ENCODE data around the gene CLIC5.

Gene CLIC5

DNA sequence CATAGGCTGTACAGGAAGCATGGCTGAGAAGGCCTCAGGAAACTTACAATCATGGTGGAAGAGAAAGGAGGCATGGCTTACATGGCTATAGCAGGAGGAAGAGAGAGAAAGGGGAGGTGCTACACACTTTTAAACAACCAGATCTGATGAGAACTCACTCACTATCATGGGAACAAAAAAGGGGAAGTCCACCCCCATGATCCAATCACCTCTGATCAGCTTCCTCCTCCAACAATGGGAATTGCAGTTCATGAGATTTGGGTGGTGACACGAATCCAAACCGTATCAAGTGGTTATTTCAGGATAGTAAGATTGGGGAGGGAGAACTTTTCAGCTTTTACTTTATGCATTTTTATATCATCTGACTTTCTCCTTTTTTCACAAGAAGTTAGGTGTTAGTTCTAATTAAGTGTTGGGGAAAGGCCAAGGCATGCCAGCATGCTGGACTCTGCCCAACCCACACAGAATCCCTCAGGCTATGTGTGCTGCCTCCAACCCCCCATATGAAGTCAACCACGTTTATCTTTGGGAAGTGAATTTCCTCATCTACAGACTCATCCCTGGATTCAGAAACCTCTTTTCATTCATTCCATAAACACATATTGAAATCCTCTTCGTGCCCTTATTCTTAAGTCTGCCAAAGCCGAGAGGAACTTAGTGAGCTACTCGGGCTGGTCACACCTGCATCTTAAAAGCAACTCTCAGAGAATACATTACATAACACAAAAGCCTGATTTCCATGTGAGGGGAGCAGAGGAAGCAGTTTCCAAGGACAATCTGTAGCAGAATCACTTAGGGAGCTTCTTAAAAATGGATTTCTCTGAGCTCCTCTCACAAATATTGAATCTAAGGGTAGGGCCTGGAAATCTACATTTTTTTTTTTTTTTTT lies 16.7 kb upstream of the CLIC5 start:
- no peak for DNase-seq

DNA sequence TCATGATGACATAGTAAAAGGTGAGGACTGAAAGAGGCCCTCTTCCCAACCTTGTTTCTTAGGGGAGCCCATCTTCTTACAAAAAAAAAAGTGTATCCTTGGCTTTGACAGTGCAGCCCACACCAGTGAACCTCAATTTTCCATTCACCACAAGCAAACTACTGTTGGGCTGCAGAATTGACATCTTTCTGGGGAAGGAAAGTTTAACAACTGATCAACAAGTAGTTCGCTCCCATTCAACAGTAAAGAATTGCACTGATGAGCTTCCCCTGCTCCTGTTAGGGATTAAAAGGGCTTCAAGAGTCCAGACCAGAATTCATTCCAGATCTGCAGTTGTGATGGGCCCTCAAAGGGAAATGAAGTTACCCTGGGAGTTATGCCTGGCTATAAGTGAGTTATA lies 13.9 kb upstream of the CLIC5 start:
- DNase-seq: no peak

DNA sequence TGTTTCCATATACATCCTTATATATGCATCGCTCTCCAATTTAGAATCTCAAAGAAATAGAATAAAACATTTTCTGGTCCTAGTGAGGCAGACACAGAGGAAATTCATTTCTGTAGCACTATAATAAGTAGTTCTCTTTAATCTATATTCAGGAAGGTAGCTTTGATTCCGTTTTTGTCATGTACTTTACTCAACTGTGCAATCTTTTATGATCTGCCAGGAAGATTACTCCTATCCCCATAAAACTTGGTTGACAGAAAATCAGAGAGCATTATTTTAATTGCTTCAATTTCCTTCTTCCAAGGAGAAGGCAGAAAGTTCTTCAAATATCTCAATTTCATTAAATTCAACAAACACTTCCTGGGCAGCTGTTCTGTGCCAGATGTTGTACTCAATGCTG lies 10.6 kb upstream of the CLIC5 start:
- DNase-seq: no peak

DNA sequence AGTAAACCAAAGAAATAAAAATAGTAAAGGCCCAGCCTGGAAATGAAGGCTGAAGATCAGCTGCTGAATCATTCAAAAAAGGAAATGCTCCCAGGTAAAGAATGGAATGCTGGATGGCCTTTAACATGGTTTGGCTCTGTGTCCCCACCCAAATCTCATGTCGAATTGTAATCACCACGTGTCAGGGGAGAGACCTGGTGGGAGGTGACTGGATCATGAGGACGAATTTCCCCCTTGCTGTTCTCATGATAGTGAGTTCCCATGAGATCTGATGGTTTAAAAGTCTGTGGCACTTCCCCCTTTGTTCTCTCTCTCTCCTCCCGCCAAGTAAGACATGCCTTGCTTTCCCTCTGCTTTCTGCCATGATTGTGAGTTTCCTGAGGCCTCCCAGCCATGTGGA lies 9.9 kb upstream of the CLIC5 start:
- DNase-seq: no peak

DNA sequence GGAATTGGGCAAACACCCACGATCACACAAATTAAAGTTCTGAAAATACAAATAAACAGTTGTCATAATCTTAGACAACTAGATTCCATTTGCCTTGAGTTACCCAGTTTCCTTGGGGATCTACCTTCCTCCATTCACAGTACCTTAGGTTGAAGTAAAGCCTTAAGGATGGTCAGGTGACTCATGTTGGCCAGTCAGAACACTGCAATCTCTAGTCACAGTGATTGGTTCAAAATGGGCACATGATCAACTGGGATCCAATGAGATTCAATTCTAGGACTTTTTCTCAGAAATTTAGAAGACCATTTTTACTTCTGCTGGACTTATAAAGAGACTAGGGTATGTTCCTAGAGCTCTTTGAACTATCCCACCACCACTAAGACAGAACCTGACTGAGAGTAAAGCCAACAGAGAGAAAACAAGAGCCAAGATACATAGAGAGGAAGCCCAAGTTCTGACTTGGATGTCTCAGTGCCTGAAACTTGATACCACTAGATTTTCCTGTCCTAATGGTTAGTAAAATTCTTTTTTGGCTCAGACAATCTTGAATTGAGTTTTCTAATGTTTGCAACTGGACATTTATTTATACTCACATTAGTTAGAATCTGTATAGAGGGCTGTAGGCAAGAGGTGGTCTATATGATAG lies 8.6 kb upstream of the CLIC5 start:
- no peak for DNase-seq

DNA sequence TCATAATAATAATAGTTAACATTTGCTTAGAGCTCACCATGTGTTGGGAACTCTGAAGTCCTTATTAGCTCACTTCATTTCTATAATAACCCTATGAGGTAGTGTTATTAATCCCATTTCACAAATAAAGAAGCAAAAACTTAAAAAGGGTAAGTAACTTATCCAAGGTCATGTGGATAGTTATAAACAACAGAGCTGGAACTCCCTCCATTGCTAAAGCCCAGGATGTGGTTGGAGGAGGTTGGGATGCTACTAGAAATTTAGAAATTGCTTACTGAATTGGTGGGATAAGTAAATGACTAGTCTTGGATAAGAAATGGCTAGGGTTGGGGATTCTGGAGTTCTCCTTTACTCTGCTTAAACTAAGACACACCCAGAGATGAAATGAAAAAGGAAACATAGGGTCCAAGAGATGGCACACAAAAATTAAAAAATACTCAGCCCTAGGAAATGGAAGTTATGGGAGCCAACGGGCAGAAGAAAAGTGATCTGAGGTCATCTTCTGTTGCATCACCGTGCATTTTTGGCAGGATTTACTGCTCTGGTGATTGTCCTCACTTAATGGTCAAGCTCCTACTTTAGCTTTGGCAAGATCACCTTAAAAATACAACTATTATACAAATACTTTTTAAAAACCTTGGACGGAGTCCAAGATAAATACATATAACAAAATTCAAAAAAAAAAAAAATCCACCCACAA lies 7.7 kb upstream of the CLIC5 start:
- DNase-seq: no peak

DNA sequence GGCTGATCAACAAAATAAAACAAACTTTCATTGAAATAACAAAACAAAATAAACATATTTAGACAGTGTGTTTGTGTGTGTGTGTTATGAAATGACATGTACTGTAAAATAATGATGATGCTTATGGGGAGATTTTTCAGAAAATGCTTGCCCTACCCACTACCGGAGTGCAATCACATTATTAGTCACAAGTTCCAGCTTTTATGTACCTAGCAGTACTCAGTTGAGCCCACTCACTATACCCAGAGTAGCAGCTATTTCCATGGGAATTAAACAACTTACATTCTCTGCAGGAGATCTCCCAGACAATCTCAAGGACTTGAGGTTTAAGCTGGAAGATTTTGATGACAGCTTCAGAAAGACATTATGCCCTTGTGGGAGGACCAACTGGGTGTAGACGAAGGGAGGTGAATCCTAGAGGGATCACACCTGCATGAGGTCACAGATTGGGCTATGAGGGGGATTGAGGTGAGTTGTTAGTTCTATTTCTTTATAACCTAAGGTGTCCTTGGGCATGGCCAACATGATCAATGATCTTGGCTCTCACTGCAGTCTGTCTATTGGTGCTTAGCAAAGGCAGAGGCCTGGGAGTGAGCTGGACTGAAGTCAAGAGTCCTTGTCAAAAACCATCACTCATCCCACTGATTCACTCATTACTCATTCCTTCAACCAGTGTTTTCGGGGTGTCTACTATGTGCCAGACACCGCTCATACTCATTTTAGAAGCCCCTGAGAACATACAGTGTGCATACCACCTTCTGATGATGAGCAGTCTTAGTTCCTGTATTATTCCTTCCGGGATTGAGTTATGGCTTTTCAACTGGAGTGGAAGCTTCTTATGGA lies 6.7 kb upstream of the CLIC5 start:
- DNase-seq: no peak

DNA sequence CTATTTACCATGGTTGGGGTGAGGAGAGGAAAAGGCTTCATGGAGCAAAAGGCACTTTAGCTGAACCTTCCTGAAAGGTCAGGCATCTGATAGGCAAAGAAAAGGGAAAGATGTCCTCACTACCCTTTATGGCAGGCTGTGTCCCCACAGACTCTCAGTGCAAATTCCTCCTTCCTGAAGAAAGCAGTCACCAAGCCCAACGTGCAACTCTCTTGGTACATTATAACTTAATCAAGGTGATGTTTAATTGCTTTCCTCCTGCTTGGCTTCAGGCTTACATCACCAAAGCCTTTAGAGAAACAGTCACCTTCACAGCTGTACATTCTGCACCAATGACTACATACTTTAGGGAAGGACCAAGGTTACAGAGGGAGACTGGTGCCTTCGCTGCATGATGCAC lies 2.1 kb upstream of the CLIC5 start:
- DNase-seq: no peak

DNA sequence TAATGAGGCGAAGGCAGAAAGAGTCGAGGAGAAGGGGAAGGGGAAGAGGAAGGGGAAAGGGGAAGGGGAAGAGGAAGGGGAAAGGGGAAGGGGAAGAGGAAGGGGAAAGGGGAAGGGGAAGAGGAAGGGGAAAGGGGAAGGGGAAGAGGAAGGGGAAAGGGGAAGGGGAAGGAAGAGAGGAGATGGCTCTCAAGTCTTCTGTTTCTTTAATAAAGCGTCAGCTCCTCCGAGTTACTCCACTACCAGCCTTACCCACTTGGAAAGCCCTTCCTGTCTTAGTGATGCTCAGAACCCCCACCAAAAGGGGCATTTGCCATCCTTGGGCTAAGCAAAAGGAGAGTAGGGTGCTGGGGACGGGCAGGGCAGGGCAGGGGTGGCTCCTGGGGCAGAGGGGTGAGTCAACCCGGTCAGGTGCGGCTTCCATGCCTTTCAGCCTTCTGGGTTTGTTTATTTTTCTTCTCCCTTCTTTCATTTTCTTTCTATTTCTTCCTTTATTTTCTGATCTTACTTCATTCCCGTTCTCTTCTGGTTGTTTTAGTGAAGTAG lies 476 bp upstream of the CLIC5 start:
- no peak for DNase-seq

DNA sequence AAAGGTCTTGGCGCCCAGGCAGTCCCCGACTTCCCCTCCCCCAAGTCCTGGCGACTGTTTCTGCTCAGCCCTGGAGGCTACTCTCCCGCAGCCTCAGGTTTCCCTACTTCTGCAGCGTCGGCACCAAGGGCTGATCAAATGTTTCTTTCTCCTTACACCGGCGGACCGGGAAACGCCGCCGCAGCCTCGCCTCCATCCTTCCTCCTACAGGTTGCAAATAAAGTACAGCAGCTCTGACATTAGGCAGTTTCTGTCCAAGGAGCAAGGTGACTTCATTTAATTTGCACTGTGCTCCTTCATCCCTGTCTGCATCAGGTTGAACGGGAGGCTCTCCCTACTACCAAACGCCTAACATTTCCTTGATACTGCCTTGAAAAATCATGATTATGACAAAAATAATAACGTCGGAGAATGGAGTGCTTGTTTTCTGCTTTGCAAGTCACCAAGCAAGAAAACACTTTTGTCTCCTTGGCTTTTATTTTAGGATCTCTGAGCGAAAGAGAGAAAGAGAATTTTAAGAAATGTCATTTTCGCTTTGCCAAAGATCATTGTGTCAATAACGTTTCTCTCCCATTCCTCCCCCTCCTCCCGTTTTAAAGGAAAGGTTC lies 1.0 kb downstream of the CLIC5 start:
- DNase-seq: peak; percentile 21

DNA sequence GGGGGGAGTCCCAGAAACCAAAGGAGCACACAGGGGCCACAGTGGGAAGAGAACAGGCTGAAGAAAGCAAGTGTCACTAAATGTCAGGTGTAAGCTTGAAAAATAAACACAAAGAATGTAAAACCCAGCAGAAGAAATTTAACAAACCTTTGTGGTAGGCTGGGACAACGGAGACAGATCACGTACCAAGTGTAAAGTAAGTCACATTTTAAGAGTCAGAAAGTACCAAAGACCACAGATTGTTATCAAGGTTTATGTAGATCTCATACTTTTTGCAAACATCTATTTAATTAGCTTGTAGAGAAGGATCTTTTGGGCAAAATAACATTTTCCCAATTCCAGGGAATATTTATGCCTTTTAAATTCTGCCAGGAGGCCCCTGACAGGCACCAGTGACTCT lies 1.6 kb downstream of the CLIC5 start:
- no peak for DNase-seq

DNA sequence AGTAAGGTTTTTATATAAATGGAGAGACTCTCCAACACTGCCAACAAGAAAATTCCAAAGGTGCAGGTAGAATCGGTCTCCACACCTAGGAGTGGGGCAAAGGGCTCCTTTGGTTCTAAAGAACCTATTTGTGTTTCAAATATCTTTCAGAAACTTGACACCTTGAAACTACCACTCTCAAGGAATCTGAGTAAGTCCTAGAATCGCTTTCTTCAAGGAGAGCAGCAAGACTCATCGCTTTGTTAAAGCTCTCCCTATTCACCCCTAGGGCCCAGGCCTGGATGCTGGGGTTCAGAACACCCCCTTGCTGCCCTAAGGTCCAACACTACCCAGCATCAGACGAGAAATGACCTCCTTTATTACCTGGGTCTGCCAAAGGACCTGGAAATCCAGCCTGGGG lies 2.0 kb downstream of the CLIC5 start:
- DNase-seq: no peak

DNA sequence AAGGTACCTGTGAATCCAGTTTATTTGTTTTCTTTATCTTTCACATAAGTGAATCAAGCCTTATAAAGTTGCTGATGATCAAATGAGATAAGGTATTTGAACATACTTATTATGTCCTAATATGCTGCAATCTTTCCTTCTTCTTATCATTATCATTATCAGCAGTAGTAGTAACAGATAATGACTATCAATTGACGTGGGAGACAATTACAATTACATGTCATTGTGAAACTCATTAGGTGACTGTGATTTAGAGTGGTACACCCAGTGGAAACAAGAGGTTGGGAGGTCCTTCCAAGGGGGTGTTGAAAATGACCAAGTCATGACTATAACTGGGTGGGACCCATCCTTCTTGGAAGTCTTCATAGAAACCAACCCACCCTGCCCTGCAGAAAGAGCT lies 2.8 kb downstream of the CLIC5 start:
- no peak for DNase-seq

DNA sequence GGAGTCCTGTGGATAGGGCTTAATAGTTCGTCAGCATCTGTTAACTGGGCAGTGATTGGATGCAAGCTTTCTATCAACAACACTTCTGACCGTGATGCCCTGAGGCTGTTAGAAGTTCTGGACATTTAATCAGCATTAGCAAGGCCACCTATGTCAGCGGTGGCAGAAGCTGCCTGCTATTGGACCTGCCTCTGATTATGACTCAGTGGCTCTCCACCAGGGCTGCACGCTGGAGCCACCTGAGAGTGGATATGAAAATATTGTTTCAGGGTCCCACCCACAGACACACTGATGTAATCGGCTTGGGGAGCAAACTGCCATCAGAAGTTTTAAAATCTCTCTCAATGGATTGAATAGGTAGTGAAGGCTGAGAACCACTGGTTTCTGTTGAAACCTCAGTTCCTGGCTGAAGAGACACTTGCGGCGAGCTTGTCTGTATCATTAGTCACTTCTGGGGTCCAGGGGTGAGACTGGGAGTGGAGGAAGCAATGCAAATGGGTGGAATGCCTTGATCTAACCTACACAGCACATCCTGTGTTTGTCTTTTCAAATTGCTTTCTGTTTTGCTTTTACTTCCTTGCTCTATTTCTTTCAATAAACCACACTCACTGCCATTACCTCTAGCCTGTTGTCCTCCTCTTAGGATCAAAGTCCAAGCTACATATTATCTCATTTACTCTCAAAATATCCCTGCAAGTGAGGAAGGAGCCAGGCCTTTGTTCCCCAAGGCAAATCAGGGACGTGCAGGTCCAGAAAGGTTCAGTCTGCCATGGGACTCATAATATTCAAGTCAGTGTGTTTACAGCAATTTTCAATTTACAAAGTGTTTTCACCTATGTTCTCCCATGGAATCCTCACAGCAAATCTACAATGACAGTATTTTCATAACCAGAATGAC lies 4.2 kb downstream of the CLIC5 start:
- peak; percentile 28 for DNase-seq

DNA sequence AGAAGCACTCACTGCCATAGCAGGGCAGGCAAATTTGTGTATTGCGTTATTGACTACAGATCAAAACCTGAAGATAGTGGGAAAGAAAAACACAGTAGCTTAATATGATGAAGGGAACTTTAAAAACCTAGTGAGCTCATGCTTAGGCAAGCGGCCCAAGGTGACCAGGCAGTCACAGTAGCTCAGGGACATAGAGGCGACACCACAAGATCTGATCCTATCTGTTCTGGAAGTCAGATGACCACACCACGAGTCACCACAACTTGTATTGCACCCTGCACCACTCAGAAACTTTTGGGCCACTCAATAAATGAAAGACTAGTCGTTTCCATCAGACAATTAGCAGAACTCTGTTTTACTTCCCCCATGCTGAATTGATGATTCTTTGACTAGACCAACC lies 4.9 kb downstream of the CLIC5 start:
- no peak for DNase-seq

DNA sequence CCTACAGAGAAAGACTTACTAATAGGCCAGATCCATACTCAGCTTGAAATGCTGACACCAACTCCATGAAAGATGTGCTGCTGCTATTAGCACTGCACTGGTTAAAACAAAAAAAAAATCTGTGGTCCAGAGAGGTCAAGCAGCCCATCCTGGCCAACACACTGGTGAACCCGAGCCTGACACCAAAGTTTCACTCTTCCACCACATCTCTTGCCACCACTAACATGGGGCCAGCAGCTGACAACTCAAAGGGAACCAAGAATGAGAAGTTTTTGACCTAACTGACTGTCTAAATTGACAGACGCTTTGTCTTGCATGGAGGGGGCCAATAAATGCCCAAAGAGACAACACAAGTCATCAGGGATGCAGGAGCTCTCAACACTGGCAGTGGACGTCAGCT lies 5.4 kb downstream of the CLIC5 start:
- no peak for DNase-seq

DNA sequence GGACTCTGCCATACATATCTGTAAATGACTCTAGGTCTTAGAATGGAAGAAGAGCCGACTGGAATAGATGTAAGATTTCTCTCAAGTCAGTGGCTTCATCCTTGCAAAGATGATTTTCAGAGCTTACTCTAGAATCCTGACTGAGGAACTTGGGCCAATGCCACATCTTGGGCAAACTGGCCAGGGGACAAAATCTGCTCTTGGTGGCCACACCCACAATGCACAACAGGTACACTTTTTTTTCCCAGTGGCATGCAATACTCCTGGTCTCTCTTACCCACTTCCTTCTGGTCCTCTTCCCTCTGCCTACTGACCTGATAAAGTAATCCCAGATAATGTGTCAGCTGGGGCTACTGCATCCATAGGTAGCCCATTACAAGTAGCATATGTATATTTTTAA lies 13.4 kb downstream of the CLIC5 start:
- DNase-seq: no peak

DNA sequence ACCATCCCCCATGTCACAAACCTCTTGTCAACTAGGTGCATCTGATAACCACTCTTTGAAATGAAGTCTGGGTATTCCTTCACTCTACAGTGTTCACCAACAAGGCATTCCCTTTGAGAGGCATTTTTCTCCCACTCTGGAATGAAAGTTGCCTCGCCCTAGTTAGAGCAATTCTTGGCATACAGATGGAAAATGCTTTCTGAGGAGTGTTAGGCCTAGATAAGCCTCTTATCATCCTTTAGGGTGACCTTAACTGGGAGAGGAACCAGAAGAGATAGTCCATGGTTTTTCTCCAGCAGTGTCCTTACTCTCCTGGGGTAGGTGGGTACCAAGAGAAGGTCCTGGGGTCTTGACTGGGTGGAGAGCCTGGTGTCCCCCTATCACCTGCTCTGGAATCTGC lies 14.8 kb downstream of the CLIC5 start:
- no peak for DNase-seq

DNA sequence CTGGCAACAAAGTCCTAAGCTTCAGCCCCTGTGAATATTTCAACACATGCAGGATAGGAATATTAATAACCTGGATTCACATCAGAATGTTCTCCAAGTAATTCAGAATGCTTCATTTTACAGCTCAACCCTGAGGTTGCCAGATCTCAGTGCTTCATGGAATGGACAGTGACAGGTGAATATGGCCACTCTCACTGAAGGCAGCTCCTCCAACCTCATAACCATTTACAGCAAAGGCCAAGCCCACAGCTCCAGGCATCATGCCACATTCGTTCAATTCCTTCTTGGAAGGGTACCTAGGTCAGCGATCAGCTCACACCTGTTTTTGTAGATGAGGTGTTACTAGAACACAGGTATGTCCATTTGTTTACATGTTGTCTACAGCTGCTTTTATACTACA lies 17.1 kb downstream of the CLIC5 start:
- DNase-seq: no peak

DNA sequence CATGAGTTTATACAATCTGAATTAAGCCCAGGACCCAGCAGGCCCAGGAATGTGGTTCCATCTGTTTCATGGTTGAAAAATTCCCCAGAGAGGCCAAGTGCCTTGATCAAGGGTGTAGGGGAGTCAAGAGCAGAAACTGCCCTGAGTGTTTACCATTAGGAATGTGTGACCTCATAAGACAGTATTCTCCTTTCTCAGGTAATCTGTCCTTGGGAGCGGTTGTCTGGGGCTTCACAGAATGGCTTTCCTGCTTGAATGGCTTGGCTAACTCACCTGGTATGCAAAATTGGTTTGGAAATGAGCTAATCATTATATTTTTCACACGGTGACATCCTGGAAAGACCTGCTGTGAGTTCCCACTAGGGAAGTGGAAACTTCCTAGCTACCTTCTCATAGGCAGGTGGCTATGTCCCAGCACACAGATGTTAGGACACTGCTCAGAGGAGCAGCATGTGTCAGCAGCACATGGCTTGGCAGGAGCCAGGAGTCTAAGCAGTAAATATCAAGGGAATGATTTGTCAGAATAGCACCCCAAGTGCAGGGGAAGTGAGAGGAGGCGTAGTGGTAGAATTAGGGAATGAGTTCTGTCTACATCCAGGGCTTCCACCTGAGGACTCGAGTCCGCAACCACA lies 17.7 kb downstream of the CLIC5 start:
- no peak for DNase-seq

DNA sequence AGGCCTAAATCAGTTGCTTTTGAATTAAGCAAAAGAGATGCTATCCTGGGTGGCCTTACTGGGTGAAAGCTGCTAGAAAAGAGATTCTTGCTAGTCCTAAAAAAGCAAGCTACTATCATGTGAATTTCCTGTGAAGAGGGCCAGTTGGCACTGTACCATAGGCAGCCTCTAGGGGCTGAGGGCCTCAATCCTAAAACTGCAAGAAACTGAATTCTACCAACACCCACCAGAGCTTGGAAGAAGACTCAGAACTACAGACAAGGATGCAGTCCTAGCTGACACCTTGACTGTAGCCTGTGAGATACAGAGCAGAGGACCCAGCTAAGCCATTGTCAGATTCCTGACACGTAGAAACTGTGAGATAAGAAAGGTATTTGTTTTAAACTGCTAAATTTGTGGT lies 24.5 kb downstream of the CLIC5 start:
- no peak for DNase-seq
